ENCODE measurements around the gene ZNRF3.

The ZNRF3 gene

GRCh38 chr22:28929197-28929596, 45.8 kb downstream of the ZNRF3 start:
- Histone ChIP-seq H3K79me2 (ENCODE audit: insufficient read depth, low read length) (no peaks in the 10 kb centered on the region), H3K4me2 (ENCODE audit: insufficient read depth, low read length) (no peak overlapping the region), H2AFZ (ENCODE audit: low read depth, low read length) (no peak overlapping the region), H3K4me1 (ENCODE audit: insufficient read depth, low read length) (no peaks in the 10 kb centered on the region), H3K9me3 (ENCODE audit: insufficient read depth, low read length, severe bottlenecking) (no peaks in the 10 kb centered on the region), H3K4me3 (ENCODE audit: low read depth in 1 of 2, low read length in 2 of 2) (no peak overlapping the region), H3K36me3 (ENCODE audit: insufficient read depth, low read length) (no peaks in the 10 kb centered on the region), H3K27me3 (ENCODE audit: insufficient read depth, low read length, poor library complexity) (peaks cover 16% of the 10 kb centered on the region), H3K27ac (ENCODE audit: low read length) (no peak overlapping the region), H3K9ac (ENCODE audit: low read depth, low read length) (no peak overlapping the region), H4K20me1 (ENCODE audit: insufficient read depth, low read length) (peaks cover 62% of the 10 kb centered on the region)
- ATAC-seq (ENCODE audit: insufficient read depth, low read depth) = no peak
- no peak for TF ChIP-seq EZH2 (IDR thresholded peaks at IDR 0.05; ENCODE audit: borderline replicate concordance, low read depth, low read length, severe bottlenecking)
- TF ChIP-seq CTCF (IDR thresholded peaks at IDR 0.05; ENCODE audit: borderline replicate concordance, extremely low read depth, low read length, poor library complexity, severe bottlenecking) = no peak
- no peak for DNase-seq

- H3K79me2 ChIP-seq (ENCODE audit: insufficient read depth, low read length) = no peaks in the 10 kb centered on the region
- H3K9me3 ChIP-seq (ENCODE audit: insufficient read depth, low read length, severe bottlenecking) = no peaks in the 10 kb centered on the region
- H2AFZ ChIP-seq (ENCODE audit: low read depth, low read length) = no peak overlapping the region
- no peak for DNase-seq
- no peak overlapping the region for H3K9ac ChIP-seq (ENCODE audit: low read depth, low read length)
- peaks cover 58% of the 10 kb centered on the region for H4K20me1 ChIP-seq (ENCODE audit: insufficient read depth, low read length)
- no peaks in the 10 kb centered on the region for H3K36me3 ChIP-seq (ENCODE audit: insufficient read depth, low read length)
- no peak for TF ChIP-seq CTCF (IDR thresholded peaks at IDR 0.05; ENCODE audit: borderline replicate concordance, extremely low read depth, low read length, poor library complexity, severe bottlenecking)
- TF ChIP-seq EZH2 (IDR thresholded peaks at IDR 0.05; ENCODE audit: borderline replicate concordance, low read depth, low read length, severe bottlenecking) = no peak
- H3K4me2 ChIP-seq (ENCODE audit: insufficient read depth, low read length) = no peak overlapping the region
- no peaks in the 10 kb centered on the region for H3K4me1 ChIP-seq (ENCODE audit: insufficient read depth, low read length)
- peaks cover 19% of the 10 kb centered on the region for H3K27me3 ChIP-seq (ENCODE audit: insufficient read depth, low read length, poor library complexity)
- ATAC-seq (ENCODE audit: insufficient read depth, low read depth) = no peak
- no peak overlapping the region for H3K4me3 ChIP-seq (ENCODE audit: low read depth in 1 of 2, low read length in 2 of 2)
- no peak overlapping the region for H3K27ac ChIP-seq (ENCODE audit: low read length)
These were observed 47.1 kb downstream of the ZNRF3 start for GRCh38 chr22:28930357-28931007.

- Histone ChIP-seq H3K27ac (ENCODE audit: low read length) (no peak overlapping the region), H4K20me1 (ENCODE audit: insufficient read depth, low read length) (peaks cover 65% of the 10 kb centered on the region), H3K4me1 (ENCODE audit: insufficient read depth, low read length) (no peaks in the 10 kb centered on the region)
These were observed 48.6 kb downstream of the ZNRF3 start for GRCh38 chr22:28931844-28932567.

More at GRCh38 chr22:28931844-28932567, 48.6 kb downstream of the ZNRF3 start:
- H3K4me3 ChIP-seq (ENCODE audit: low read depth in 1 of 2, low read length in 2 of 2) = no peak overlapping the region
- TF ChIP-seq CTCF (IDR thresholded peaks at IDR 0.05; ENCODE audit: borderline replicate concordance, extremely low read depth, low read length, poor library complexity, severe bottlenecking) = no peak
- TF ChIP-seq EZH2 (IDR thresholded peaks at IDR 0.05; ENCODE audit: borderline replicate concordance, low read depth, low read length, severe bottlenecking) = no peak
- DNase-seq = no peak
- H3K9me3 ChIP-seq (ENCODE audit: insufficient read depth, low read length, severe bottlenecking) = no peaks in the 10 kb centered on the region
- no peak for ATAC-seq (ENCODE audit: insufficient read depth, low read depth)
- H3K36me3 ChIP-seq (ENCODE audit: insufficient read depth, low read length) = no peaks in the 10 kb centered on the region
- no peak overlapping the region for H3K4me2 ChIP-seq (ENCODE audit: insufficient read depth, low read length)
- peaks cover 20% of the 10 kb centered on the region for H3K27me3 ChIP-seq (ENCODE audit: insufficient read depth, low read length, poor library complexity)
- H3K9ac ChIP-seq (ENCODE audit: low read depth, low read length) = no peak overlapping the region
- no peaks in the 10 kb centered on the region for H3K79me2 ChIP-seq (ENCODE audit: insufficient read depth, low read length)
- H2AFZ ChIP-seq (ENCODE audit: low read depth, low read length) = no peak overlapping the region
